Stimulated activated CD4-positive, alpha-beta T cell treated with anti-CD3 and anti-CD28 coated beads, Interleukin-1b, Interleukin-23, amount 100 ng/mL, for 4 hours (primary cell): ENCODE results near the gene DMXL2.
"Not testable (repeated sequence)": the region's sequence is repeated elsewhere in the genome, so short reads cannot be mapped to it uniquely, and the experiment has no call there.

Source experiments
- DNase-seq, 2 donors: peaks; one replicate each; pipeline ENCODE4 v3.0.0-alpha.2; 2020; ENCODE audit warnings: low read depth in 2 of 2

The DMXL2 gene

DNA sequence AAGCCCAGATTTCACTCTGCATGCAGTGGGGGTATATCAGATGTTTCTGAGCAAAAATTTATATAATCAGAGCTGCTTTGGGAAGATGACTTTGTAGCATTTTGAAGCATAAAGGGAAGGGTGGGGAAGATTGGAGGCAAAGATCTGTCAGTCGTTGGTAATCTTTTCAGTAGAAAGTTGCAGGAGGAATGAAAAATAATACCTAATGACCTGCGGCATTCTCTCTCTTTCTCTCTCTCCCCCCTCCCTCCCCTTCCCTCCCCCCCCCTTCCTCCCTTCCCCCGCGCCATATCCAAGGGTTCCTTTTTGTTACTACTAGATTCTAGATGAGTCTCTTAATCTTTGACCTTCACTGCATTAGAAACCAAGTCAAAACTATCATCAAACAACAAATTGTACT, 1.5 kb upstream of the DMXL2 start:
- DNase-seq, result no peak

DNA sequence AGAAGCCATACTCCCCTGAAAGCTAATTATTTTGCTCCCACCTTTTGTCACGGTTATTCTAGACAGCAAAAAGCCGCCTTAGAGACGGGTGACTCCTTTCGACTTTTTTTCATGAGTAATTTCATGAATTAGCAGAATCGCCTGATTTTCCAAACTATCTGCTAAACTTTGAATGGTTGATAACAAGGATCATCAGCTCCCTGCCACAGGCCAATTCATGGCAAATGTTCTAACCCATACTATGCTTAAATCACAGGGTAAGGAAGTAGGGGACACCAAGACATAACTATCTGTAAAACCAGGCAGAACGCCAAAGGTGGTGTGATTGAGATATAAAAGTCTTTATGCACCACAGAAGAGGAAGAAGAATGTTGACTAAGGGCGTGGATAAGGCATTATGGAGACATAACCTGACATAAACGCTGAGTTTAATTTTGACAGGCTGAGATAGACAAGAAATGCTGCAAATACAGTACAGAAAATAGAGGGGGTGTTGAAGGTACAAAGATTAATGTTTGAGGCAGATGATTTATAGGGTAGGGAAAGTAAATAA, 891 bp upstream of the DMXL2 start:
- no peak for DNase-seq

DNA sequence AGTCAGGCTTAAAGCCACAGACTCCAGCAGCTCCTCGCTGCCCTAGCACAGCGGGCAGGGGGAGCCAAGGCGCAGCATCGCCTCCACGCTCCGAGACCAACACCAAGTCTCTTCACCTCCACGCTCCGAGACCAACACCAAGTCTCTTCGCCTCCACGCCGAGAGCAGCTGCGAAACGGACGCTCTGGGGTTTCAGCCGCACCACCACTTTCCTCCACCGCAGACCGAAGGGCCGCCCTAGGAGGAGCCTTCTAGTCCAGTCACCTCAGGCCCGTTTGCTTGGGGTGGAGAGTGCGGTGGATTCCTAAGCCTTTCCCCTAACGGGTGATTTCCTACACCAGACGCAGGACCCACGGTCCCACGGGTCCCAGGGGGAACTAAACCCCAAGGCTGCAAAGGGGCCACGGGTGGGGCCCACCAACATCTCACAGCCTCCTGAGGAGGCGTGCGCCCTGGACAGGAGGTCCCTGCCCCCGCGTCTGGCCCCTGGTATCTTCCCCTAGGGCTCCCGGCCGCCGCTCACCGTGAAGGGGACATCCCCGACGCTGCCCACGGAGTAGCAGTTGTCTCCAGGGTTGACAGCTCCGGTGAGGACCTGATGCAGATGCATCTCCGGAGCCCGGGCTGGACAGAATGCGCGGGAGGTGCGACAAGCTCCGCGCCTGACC, 501 bp downstream of the DMXL2 start:
- peak; percentile 6 to 15 for DNase-seq

DNA sequence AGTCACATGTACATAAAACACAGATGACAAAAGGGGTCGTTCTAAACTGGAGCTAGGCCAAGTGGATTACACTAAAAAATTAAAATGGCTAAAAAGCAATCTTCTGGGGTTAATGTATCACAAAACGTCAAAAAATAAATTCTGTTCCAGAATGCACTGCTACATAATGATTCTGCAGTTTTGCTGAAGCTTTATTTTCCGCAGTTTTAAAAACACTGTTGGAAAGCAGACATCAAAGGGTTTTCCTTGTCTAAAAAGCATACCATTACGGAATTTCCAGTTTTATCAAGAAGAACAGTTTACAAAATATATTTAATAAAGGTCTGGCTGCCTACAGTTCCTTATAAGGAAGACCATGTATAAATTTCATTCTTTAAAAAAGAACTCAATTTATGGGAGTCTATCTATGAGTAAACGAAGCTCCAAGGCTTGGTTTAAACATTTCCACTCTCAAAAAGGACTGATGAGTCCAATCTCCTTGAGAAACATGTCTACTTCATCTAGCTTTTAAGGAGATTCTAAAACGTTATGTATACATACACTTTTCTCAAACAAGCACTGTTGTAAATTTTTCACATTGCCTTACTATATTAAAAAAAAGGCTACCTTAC, 1.3 kb downstream of the DMXL2 start:
- no peak for DNase-seq

DNA sequence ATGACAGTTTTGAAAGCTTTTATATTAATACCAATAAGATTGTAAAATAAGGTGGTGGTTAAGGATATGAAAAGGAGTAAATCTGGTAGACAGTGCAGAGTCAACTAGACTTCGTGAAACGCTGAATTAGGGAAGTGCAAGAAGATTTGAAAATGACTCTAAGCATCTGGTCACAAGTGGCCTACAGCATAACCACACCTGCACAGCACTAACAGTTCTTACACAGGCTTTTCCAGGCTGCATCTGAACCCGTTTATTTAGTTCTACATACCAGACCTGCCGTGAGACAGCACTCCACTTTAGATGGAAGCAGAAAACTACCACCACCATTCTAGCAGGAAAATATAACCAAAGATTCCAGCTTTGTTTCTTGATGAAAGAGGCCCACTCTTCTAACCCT, 1.9 kb downstream of the DMXL2 start:
- no peak for DNase-seq

DNA sequence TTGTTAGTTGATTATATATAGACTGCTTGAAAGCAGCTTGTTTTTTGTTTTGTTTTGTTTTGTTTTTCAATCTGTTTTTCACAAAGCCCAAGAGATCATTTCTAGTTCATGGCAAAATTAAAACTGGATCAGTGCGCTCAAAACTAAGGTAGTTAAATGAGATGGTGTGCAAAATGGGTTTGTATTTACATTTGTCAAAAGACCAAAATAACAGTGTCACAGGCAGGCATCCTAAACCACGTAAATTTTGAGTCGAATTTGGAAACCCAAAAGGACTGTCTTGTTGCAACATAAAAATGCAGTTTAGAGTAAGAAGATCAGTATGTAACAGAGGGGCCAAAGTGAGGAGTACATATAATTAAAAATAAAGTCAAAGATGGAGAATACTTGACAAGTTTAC, 2.4 kb downstream of the DMXL2 start:
- no peak for DNase-seq

DNA sequence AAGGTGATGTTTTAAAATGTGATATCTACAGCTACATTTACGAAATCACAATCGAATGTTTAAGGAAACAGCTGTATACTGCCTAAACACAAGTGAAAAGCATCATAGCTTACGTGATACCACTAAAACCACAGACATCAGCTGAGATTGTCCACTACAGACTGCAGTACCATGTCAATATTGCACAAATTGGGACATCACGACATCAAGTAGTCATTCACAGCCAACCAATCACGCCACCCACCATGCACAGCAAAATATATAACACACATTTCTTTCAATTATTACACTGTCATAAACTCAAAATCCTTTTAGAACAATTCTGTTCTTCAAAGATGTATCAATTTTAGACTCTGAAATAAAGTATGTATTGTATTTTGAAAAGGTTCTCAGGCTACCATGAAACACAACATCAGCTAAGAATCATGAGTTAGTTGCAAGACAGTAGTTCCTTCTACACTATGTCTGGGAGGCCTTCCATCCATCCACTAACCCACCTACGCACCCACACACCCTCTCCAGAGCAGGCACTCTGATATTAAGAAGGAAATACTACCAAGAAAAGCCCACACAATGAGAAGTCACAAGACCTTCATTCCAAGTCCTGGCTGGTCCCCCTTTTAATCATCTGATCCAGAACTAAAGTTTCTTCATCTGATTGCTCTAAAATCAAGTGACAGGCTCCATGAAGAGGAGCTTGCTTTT, 3.1 kb downstream of the DMXL2 start:
- no peak for DNase-seq

DNA sequence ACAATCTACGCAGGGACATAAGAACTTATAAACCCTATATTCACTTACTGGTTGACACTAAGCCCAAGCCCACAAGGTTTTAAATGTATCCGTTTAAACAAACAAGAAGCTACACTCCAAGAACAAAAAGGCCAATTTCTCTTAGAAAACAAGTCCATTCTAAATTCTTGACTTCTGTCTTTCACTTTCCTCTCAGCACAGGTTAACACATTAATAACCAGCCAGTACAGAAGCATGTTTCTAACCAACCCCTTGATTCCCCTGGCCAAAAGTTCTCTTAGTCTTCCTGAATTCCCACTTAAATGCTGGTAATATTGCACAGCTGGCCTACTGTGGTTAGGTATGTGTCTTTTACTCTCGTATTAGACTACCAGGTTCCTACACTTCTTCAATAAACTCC, 4.7 kb downstream of the DMXL2 start:
- DNase-seq, result no peak

DNA sequence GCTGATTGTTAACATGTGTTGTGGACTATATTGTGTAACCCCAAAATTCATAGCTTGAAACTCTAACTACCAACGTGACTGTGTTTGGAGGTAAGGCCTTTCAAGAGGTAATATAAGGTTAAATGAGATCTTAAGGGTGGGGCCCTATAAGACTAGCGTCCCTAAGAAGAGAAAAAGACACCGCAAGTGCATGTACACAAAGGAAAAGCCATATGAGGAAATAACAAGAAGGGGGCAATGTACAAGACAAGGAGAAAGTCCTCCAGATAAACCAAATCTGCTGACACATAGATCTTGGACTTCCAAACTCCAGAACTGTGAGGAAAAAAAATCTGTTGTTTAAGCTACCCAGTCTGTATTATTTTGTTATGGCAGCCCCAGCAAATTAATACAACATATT, 8.6 kb downstream of the DMXL2 start:
- DNase-seq, result no peak

DNA sequence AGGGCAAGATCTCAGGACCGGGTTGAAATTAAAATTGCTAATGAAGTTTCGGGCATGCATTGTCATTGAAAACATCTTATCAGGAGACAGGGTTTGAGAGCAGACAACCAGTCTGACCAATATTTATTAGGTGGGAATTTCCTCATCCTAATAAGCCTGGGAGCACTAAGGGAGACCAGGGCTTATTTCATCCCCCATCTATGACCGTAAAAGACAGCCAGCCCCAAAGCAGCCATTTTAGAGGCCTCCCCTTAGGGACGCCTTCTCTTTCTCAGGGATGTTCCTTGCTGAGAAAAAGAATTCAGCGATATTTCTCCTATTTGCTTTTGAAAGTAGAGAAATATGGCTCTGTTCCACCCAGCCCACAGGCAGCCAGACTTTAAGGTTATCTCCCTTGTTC, 9.9 kb downstream of the DMXL2 start:
- not testable (repeated sequence) for DNase-seq

DNA sequence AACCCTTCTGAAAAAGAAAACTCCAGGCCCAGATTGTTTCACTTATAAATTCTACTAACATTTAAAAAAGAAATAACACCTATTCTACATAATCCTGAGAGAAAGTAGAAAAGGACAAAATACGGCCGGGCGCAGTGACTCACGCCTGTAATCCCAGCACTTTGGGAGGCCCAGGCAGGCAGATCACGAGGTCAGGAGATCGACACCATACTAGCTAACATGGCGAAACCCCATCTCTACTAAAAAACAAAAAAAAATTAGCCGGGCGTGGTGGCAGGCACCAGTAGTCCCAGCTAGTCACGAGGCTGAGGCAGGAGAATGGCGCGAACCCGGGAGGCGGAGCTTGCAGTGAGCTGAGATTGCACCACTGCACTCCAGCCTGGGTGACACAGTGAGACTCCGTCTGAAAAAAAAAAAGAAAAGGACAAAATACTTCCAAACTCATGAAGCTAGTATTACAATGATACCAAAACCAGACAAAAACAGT, 19.1 kb downstream of the DMXL2 start:
- DNase-seq, result not testable (repeated sequence)

DNA sequence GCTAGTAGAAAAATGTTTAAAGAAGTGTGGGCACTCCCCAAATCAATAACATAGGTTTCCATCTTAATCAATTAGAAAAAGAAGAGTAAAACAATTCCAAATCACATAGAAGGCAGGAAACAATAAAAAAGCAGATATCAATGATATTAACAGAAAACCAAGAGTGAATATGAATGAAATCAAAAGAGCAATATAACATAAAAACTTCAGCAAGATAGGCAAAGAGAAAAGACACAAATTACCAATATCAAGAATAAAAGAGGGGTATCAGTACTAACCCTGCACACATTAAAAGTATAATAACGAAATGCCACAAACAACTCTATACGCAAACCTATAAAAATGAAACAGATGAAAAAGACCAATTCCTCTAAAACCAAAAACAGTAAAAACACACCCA, 19.6 kb downstream of the DMXL2 start:
- DNase-seq, result no peak

DNA sequence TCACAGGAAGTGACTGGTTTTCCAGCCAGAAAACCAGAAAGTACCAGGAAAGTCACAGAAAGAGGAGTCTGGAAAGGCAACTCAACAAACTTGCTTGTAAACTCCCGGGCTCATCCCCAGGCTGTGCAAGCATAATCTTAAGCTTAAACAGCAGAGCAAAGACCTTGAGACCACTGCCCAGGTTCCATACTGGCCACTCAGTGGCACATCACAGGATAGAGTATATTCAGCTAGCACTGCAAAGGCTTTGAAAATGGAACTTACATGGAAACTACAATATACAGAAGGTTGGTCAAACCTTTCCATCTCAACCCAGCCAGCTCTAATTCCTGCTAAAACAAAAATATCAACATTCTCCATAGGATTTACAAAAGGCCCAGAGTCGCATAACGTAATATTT, 20.1 kb downstream of the DMXL2 start:
- DNase-seq, result no peak

DNA sequence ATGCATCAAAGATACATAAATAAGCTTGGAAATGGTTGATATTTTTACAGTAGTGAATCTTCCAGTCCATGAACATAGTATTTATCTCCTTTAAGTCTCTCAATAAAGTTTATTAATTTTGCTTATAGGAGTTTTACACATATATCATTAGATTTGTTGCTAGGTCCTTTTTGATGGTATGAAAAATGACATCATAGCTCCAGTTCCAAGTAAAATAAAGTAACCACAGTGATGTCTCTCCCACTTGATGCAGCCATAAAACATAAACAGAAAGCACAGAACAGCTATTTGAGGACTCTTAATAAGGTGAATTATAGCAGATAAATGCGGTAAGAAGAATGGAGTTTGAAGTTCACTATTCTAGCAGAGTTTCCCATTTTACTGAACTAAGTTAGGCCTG, 20.8 kb downstream of the DMXL2 start:
- no peak for DNase-seq

DNA sequence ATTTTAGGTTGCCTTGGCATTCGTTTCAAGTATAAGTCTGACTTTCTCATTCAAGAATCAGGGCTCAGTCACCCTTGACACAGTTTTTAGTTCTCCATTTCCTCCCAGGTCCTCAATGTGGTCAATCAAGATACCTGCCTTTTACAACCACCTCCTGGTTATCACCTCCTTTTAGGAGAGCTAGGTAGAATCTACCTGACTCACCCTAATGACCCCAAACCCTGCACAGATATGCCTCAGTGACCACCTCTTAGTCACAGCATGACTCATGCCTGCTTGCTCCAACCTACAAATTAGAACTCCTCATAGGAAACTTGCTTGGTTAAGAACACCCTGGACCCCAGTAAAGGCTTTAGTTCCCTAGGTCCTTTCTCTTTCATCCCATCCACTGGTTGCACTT, 22.5 kb downstream of the DMXL2 start:
- no peak for DNase-seq

DNA sequence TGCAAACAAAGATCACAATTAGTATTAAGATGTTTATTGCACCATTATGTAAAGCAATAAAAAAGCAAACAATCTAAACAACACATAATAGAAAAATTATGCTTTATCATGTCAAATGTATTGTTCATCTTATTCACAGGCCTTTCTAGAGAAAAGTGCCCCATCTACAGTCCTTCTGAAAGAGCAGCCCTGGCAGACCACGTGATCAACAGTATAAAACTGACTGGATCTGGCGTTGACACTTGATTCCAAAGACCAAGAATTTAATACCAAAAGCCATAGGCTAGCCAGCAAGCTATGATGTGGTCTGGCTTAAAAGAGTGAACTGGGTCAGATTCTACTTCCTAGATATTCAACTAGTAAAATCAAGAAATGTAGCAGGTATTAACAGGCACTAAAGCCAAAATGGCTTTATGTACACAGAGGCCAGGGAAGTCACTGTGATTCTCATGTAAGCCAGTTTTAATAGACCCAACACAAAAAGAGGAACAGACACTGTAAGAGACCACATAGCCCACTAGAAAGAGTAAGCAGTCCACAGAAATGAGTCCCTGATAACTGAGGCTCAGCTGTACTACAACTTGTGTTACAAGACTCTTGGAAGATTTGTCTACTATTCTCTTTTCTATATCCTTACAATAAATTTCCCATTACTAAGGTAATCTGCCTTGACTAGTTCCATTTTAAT, 32.5 kb downstream of the DMXL2 start:
- no peak for DNase-seq

DNA sequence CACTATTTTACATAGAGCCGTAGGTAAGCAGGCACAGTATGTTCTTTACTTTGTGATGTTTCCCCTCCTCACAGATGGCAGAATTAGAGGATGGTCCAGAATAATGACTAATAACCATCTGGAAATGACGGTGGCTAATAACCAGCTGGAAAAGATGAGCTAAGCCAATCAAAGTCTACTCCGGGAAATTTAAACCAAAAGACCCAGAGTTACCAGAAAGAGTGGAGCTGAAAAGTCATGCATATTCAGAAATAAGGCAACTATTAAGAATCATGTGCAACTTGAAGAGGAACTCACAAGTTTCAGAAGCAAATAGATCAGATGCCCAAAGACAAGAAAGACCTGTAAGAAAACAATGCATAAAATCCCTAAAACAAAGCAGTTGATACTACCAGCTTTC, 33.6 kb downstream of the DMXL2 start:
- no peak for DNase-seq

DNA sequence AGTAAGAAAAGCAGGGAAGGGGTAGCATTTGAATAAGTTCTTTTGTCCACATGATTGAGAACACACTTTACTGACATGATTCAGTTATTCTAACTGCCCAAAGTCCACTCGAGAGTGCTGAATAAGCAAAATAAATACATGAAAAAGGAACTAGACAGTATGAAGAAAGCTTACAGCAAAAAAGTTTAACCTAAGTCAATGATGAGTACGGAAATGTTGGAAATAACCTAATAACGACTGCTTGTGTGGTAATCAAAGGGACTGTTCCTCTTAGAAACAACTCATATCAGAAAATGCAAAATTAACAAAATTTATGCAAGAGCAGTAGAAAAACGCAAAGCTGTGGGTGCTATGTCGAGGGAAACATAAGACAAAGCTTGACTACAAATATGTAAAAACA, 36.6 kb downstream of the DMXL2 start:
- no peak for DNase-seq

DNA sequence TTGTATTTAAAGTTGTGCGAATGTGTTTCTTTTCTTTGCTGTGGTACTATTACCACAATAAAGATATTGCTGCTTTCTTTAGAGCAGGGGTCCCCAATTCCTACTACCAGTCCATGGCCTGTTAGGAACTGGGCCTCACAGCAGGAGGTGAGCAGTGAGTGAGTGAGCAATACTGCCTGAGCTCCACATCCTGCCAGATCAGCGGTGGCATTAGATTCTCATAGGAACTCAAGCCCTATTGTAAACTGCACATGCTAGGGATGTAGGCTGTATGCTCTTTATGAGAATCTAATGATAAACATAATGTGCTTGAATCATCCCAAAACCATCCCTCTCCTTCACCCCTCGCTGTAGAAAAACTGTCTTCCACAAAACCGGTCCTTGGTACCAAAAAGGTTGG, 41.6 kb downstream of the DMXL2 start:
- no peak for DNase-seq

DNA sequence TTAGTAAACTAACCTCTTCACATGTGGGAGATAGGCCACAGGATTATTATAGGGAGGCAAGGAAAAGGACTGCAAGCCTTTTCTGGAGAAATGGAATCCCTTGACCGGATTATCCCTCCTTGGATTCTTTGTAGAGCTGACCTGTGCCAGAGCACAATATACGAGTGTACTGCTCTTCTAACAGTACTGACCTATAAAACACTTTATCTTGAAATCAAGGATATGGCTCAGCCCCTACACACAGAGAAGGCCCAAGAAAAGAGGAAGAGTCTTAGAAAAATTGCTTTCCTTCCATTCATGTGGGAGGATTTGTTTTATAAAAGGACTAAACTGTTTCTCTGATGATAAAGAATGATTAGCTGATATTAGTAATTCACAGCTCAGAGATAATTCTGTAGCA, 42.2 kb downstream of the DMXL2 start:
- no peak for DNase-seq

DNA sequence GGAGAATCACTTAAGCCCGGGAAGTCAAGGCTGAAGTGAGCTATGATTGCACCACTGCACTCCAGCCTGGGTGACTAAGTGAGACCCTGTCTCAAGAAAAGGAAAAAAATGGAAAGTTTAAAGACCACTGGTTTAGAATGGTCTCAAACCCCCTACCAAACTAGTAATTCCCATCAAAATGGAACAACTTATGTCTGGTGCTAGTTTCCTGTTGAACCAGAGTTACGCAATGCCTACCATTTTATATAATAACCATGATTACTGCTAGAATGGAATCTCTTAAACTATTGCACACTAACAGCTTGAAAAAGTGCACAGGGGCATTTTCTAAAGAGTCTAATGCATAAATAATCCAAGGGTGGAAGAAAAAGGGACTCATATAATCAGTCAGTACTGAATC, 43.6 kb downstream of the DMXL2 start:
- DNase-seq, result no peak

DNA sequence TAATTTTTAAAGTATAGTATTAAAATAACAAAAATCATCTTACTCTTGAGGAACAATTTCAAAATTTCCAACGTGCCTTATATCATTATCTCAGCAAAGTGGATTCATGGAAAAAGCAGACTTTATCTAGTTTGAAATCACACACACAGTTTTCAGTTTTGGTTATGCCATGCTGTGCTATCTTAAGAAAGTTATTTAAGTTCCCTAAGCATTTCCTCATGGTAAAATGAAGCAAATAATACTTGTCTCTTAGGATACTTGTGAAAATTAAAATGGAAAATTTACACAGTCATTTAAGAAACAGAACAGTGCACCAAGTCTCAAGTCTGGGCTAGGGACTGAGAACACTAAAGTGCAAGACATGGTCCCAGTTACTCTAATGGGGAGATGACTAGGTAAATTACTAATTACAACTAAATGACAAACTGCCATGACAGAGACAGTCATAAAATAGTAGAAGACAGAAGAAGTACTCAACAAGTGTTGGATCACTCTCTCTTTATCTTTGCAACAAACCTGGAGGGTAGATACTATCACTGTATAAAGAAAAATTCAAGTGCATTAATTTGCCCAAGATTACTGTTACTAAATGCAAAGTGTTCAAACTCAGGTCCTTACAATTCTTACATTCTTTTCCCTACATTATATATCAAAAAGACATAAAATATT, 44.8 kb downstream of the DMXL2 start:
- DNase-seq, result no peak
